ENCODE measurements around the gene RLBP1.

GRCh38 chr15:89165677-89166076 is 55.7 kb downstream of the RLBP1 start:
- TF ChIP-seq CTCF (conservative IDR thresholded peaks at IDR 0.05 in 1 of 2, IDR thresholded peaks at IDR 0.05 in 1 of 2; ENCODE audit: extremely low read depth in 1 of 2, insufficient read depth in 1 of 2, low read depth in 1 of 2, low read length in 2 of 2) = no peak
- no peak for TF ChIP-seq EZH2 (IDR thresholded peaks at IDR 0.05; ENCODE audit: borderline replicate concordance, low read length)

Data from mammary epithelial cell (primary cell).